Caco-2 (cell line): ENCODE data around the gene NHLRC4. TPM values are rescaled to one million over a fixed set of nuclear protein-coding genes. Genes with fewer than 3 reads are reported as not detected.

Experiments used
- BruUV-seq: library from RNA; stranded (reverse); fragments of 400-500 nt; replicated peaks from 2 replicates; lab custom pipeline; 2021; lab: Mats Ljungman, UMichigan
- CTCF ChIA-PET: fragments of 300-600 bp; sonication (Branson Sonifier 250); formaldehyde crosslinking; loops from one replicate; lab custom pipeline; 2022; ENCODE audit warnings: antibody characterized with exemption; lab: Charles Lee
- POLR2A ChIA-PET: fragments of 300-600 bp; sonication (Branson Sonifier 250); formaldehyde crosslinking; loops from one replicate; lab custom pipeline; 2022; ENCODE audit warnings: antibody characterized with exemption; lab: Charles Lee
- DNase-seq, 2 experiments: peaks; one replicate each; pipeline versions ENCODE4 v3.0.0 to v3.0.0-alpha.2; 2020 to 2022
- H3K27me3 ChIP-seq: replicated peaks from 2 replicates; pipeline ENCODE4 v1.6.0; 2011; ENCODE audit warnings: low read length; ENCODE audit not compliant: control insufficient read depth, insufficient read depth
- H3K36me3 ChIP-seq: 2 replicates; pipeline ENCODE4 v1.5.1; 2011; ENCODE audit warnings: low read length; ENCODE audit not compliant: control insufficient read depth, insufficient read depth
- H3K4me1 ChIP-seq: fragments of 250-450 bp; sonication (Bioruptor Pico); 2 replicates; pipeline ENCODE4 v1.5.1; 2020; ENCODE audit warnings: mild to moderate bottlenecking
- H3K4me3 ChIP-seq: 2 replicates; pipeline ENCODE4 v1.5.1; 2011; ENCODE audit warnings: low read depth, mild to moderate bottlenecking, control low read depth, low read length
- H3K9me3 ChIP-seq: fragments of 250-450 bp; sonication (Bioruptor Pico); 2 replicates; pipeline ENCODE4 v1.5.1; 2020; ENCODE audit warnings: mild to moderate bottlenecking, moderate library complexity
- H3K27ac Mint-ChIP-seq: one replicate; pipeline ENCODE4 v1.8.0; 2022; ENCODE audit warnings: mixed read lengths; ENCODE audit not compliant: unreplicated experiment
- H3K27me3 Mint-ChIP-seq: one replicate; pipeline ENCODE4 v1.8.0; 2022; ENCODE audit warnings: mixed read lengths; ENCODE audit not compliant: insufficient read depth, unreplicated experiment
- H3K36me3 Mint-ChIP-seq: one replicate; pipeline ENCODE4 v1.8.0; 2022; ENCODE audit warnings: mild to moderate bottlenecking, mixed read lengths; ENCODE audit not compliant: insufficient read depth, unreplicated experiment
- H3K4me1 Mint-ChIP-seq: one replicate; pipeline ENCODE4 v1.8.0; 2022; ENCODE audit warnings: low read depth, mixed read lengths; ENCODE audit not compliant: unreplicated experiment
- H3K4me3 Mint-ChIP-seq: one replicate; pipeline ENCODE4 v1.8.0; 2022; ENCODE audit warnings: mild to moderate bottlenecking, moderate library complexity, mixed read lengths; ENCODE audit not compliant: unreplicated experiment
- H3K9me3 Mint-ChIP-seq: one replicate; pipeline ENCODE4 v1.8.0; 2022; ENCODE audit warnings: mixed read lengths; ENCODE audit not compliant: unreplicated experiment
- CTCF ChIP-seq, 2 experiments: fragments of 200-600 bp in 1 of 2; IDR thresholded peaks; 1 replicate in 1 of 2; 2 replicates in 1 of 2; pipeline versions ENCODE4 v1.5.1 to v1.8.0; 2011 to 2022; ENCODE audit warnings: antibody characterized with exemption in 1 of 2, control low read depth in 1 of 2, inconsistent platforms in 1 of 2, low read depth in 1 of 2, low read length in 1 of 2, mild to moderate bottlenecking in 1 of 2, moderate library complexity in 1 of 2; ENCODE audit not compliant: insufficient read depth in 1 of 2, severe bottlenecking in 1 of 2, unreplicated experiment in 1 of 2
- intact Hi-C: fragments of 100-400 bp; cut with micrococcal nuclease; formaldehyde crosslinking; loops from one replicate; pipeline ENCODE4 v1.10.0; 2022; ENCODE audit not compliant: unreplicated experiment
- total RNA-seq: library from RNA; stranded (reverse); gene quantifications from 2 replicates; pipeline ENCODE4 v1.2.3, GENCODE V29; 2022

NHLRC4 gene
- total RNA-seq, 1 experiment from 2014 or later = not detected

- intact Hi-C loops = no loop called here
- Histone ChIP-seq H3K36me3 (no peaks in the 10 kb centered on the region; the same call in 1 of the 2 replicates), H3K4me3 (no peak overlapping the region), H3K4me1 (peaks cover 31% of the 10 kb centered on the region), H3K27me3 (no peaks in the 10 kb centered on the region), H3K9me3 (no peaks in the 10 kb centered on the region)
- H3K4me3 Mint-ChIP-seq = peak overlapping the region; percentile 75
- no peaks in the 10 kb centered on the region for H3K9me3 Mint-ChIP-seq
- DNase-seq = peak in 1 of 2 experiments; percentile 48
- no TSS peak for BruUV-seq
- peaks cover 25% of the 10 kb centered on the region for H3K4me1 Mint-ChIP-seq
- no peak for TF ChIP-seq CTCF (IDR thresholded peaks at IDR 0.05; ENCODE audit: insufficient read depth in 1 of 2, low read depth in 1 of 2, low read length in 1 of 2, severe bottlenecking in 1 of 2, unreplicated experiment in 1 of 2)
- ChIA-PET POLR2A (interaction anchor here (1.2 kb wide), 1 partner anchor 56 kb away, joined by 4 read pairs; the partner anchor contains the start of gene WDR90), CTCF (interaction anchor here (0.6 to 1.0 kb wide), 3 partner anchors 9 to 88 kb away, joined by 3 to 6 read pairs (median 3); partner anchors contain the start of gene MCRIP2)
- no peaks in the 10 kb centered on the region for H3K27me3 Mint-ChIP-seq
- H3K27ac Mint-ChIP-seq = peak overlapping the region; percentile 66
- peaks cover 37% of the 10 kb centered on the region for H3K36me3 Mint-ChIP-seq
These were observed 25.9 kb downstream of the NHLRC4 start for GRCh38 chr16:592518-593306.

GRCh38 chr16:593406-593805 lies 26.6 kb downstream of the NHLRC4 start:
- peaks cover 32% of the 10 kb centered on the region for H3K36me3 Mint-ChIP-seq
- no peaks in the 10 kb centered on the region for H3K36me3 ChIP-seq
- BruUV-seq = no TSS peak
- H3K4me3 ChIP-seq = peak overlapping the region; percentile 22; the same call in 1 of the 2 replicates
- peaks cover 25% of the 10 kb centered on the region for H3K4me1 Mint-ChIP-seq
- ChIA-PET POLR2A (interaction anchor here (1.2 kb wide), 1 partner anchor 56 kb away, joined by 4 read pairs; the partner anchor contains the start of gene WDR90), CTCF (interaction anchor here (0.6 to 1.0 kb wide), 3 partner anchors 9 to 88 kb away, joined by 3 to 6 read pairs (median 3); partner anchors contain the start of gene MCRIP2)
- H3K9me3 ChIP-seq = no peaks in the 10 kb centered on the region
- peak overlapping the region; percentile 42 for H3K4me3 Mint-ChIP-seq
- peak overlapping the region; percentile 66 for H3K27ac Mint-ChIP-seq
- peaks cover 29% of the 10 kb centered on the region for H3K4me1 ChIP-seq
- H3K27me3 Mint-ChIP-seq = no peaks in the 10 kb centered on the region
- DNase-seq = peak; percentile 65 to 84
- intact Hi-C loops = no loop called here
- H3K9me3 Mint-ChIP-seq = no peaks in the 10 kb centered on the region
- H3K27me3 ChIP-seq = no peaks in the 10 kb centered on the region
- no peak for TF ChIP-seq CTCF (IDR thresholded peaks at IDR 0.05; ENCODE audit: insufficient read depth in 1 of 2, low read depth in 1 of 2, low read length in 1 of 2, severe bottlenecking in 1 of 2, unreplicated experiment in 1 of 2)

DNA sequence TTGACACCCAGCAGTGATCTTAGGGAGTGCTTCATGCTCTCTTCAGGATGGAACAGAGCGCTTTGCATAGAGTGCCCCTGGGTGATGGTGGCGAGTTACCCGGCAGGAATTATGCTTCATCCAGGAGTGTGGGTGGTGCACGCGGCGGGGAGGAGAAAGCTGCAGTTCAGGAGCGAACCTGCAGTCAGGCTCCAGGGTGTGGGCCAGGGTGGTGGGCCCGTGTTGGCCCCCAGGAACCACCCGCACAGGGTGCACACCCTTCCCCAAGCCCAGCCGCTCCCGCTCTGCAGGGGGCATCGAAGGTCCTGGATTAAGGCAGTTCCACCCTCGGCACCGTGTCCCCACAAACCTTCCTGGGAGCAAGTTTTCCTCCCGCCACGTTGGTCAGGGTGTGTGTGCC lies 27.0 kb downstream of the NHLRC4 start:
- CTCF ChIA-PET = no interaction called here

More for the DNA sequence above, 27.0 kb downstream of the NHLRC4 start:
- Mint-ChIP-seq H3K9me3 (no peaks in the 10 kb centered on the region), H3K4me3 (peak overlapping the region; percentile 42), H3K36me3 (peaks cover 31% of the 10 kb centered on the region), H3K4me1 (peaks cover 25% of the 10 kb centered on the region), H3K27me3 (no peaks in the 10 kb centered on the region), H3K27ac (peak overlapping the region; percentile 66)
- peak in 1 of 2 experiments; percentile 28 for DNase-seq
- intact Hi-C loops = no loop called here
- TF ChIP-seq CTCF (IDR thresholded peaks at IDR 0.05; ENCODE audit: insufficient read depth in 1 of 2, low read depth in 1 of 2, low read length in 1 of 2, severe bottlenecking in 1 of 2, unreplicated experiment in 1 of 2) = no peak
- TSS peak; percentile 16 for BruUV-seq
- POLR2A ChIA-PET = interaction anchor here (1.2 kb wide), 1 partner anchor 55 kb away, joined by 4 read pairs; the partner anchor contains the start of gene WDR90
- no peak overlapping the region for H3K4me3 ChIP-seq
- no peaks in the 10 kb centered on the region for H3K9me3 ChIP-seq
- H3K36me3 ChIP-seq = no peaks in the 10 kb centered on the region
- H3K27me3 ChIP-seq = no peaks in the 10 kb centered on the region
- peaks cover 29% of the 10 kb centered on the region for H3K4me1 ChIP-seq
